Measurements from ENCODE around the gene PANK4.

DNA sequence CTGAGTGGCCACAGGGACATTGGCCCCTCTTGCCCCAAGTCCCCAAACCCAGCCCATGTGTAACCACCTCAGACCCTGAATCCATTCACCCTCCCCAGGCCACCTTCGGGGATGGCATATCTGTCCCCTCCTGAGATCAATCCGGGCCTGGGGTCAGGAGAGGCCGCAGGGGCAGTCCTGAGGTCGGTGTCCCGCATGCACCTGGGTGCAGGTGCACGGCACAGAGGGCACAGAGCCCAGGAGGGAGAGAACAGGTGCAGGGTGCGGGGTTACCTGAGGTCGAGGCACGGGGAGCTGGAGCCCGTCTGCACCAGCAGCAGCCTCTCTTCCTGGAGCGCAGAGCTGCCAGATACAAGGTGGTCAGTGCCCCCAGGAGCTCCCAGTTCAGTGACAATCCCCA, 16.8 kb downstream of the PANK4 start:
- TF ChIP-seq, protein P1, sequence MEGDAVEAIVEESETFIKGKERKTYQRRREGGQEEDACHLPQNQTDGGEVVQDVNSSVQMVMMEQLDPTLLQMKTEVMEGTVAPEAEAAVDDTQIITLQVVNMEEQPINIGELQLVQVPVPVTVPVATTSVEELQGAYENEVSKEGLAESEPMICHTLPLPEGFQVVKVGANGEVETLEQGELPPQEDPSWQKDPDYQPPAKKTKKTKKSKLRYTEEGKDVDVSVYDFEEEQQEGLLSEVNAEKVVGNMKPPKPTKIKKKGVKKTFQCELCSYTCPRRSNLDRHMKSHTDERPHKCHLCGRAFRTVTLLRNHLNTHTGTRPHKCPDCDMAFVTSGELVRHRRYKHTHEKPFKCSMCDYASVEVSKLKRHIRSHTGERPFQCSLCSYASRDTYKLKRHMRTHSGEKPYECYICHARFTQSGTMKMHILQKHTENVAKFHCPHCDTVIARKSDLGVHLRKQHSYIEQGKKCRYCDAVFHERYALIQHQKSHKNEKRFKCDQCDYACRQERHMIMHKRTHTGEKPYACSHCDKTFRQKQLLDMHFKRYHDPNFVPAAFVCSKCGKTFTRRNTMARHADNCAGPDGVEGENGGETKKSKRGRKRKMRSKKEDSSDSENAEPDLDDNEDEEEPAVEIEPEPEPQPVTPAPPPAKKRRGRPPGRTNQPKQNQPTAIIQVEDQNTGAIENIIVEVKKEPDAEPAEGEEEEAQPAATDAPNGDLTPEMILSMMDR (IDR thresholded peaks at IDR 0.05), result no peak
- TF ChIP-seq POLR2A (IDR thresholded peaks at IDR 0.05), result no peak

All from body of pancreas (tissue), 4 donors.